ENCODE data around the gene HAGH. TPM values are rescaled to one million over a fixed set of nuclear protein-coding genes. Genes with fewer than 3 reads are reported as not detected.

The HAGH gene
- total RNA-seq, 6 experiments from 2014 or later = 77.9 to 161 (median 143) TPM

DNA sequence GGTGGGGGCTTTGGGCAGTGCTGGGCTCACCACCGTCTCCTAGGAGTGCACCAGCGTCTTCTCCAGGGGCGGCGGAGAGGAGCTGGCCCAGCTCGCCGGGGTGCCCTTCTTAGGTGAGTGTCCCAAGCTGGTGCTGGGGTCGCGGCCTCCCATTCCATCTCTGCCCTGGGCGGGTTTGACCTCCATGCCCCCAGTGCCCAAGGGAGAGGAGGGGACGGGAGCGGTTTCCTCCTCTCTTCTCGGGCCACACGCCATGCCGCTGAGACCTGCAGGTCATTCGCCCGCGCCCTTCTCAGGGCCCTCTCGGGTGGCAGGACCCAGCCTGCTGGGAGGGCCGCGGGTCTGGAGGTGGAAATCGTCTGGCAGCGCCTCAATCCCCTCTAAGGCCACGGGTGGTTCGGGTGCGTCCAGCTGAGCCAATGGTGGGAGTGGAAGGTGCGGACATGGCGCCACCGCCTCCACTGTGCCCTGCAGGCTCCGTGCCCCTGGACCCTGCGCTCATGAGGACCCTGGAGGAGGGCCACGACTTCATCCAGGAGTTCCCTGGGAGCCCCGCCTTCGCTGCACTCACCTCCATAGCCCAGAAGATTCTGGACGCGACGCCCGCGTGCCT is 38.4 kb downstream of the HAGH start:
- H3K4me1 ChIP-seq = peaks cover 0 to 25% (median 9%) of the 10 kb centered on the region in 4 donors
- ATAC-seq (no peak), DNase-seq (peak in 1 of 3 donors; percentile 20)
- H3K36me3 ChIP-seq = peaks cover 0 to 14% (median 7%) of the 10 kb centered on the region in 4 donors
- H3K4me3 ChIP-seq = no peak overlapping the region
- TF ChIP-seq CTCF (IDR thresholded peaks at IDR 0.05) (no peak), POLR2A (IDR thresholded peaks at IDR 0.05) (no peak)
- intact Hi-C loops (cut with DNase I) = no loop called here
- WGBS (ENCODE audit: insufficient coverage, low coverage, low lambda C conversion rate, missing lambda C conversion rate) = no CpG with 5 or more reads among the region's 38 CpGs
- H3K9me3 ChIP-seq = no peaks in the 10 kb centered on the region
- no peak overlapping the region for H3K27ac ChIP-seq
- H3K27me3 ChIP-seq = no peaks in the 10 kb centered on the region

GRCh38 chr16:1787322-1788094 is 39.1 kb downstream of the HAGH start:
- peak in 1 of 3 donors; percentile 46 for DNase-seq
- Histone ChIP-seq H3K4me1 (peaks cover 0 to 19% (median 7%) of the 10 kb centered on the region in 4 donors), H3K9me3 (no peaks in the 10 kb centered on the region), H3K27me3 (no peaks in the 10 kb centered on the region), H3K4me3 (no peak overlapping the region), H3K27ac (no peak overlapping the region), H3K36me3 (peaks cover 0 to 14% (median 7%) of the 10 kb centered on the region in 4 donors)
- intact Hi-C loops (cut with DNase I) = no loop called here
- no peak for TF ChIP-seq CTCF (IDR thresholded peaks at IDR 0.05)
- TF ChIP-seq POLR2A (IDR thresholded peaks at IDR 0.05) = no peak
- WGBS (ENCODE audit: insufficient coverage, low coverage, low lambda C conversion rate, missing lambda C conversion rate) = 90% methylated on average over 2 of the region's 44 CpGs
- no peak for ATAC-seq

DNA sequence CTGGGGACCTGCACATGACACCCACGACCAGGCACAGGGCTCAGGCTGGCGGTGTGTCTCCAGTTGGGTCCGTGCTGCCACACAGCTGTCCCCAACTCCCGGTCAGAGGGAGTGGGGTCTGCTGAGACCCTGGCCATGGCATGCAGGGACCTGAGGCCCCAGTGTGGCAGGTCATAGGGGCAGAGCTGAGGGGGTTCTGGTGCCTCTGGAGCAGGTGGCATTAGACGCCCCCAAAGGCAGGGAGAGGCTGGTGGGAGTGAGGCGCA is 39.6 kb downstream of the HAGH start:
- no CpG with 5 or more reads among the region's 6 CpGs for WGBS (ENCODE audit: insufficient coverage, low coverage, low lambda C conversion rate, missing lambda C conversion rate)
- Histone ChIP-seq H3K4me3 (no peak overlapping the region), H3K27ac (no peak overlapping the region), H3K9me3 (no peaks in the 10 kb centered on the region), H3K4me1 (peaks cover 0 to 14% (median 4%) of the 10 kb centered on the region in 4 donors), H3K27me3 (no peaks in the 10 kb centered on the region), H3K36me3 (peaks cover 0 to 14% (median 7%) of the 10 kb centered on the region in 4 donors)
- DNase-seq (no peak), ATAC-seq (no peak)
- TF ChIP-seq POLR2A (IDR thresholded peaks at IDR 0.05) (no peak), CTCF (IDR thresholded peaks at IDR 0.05) (no peak)
- intact Hi-C loops (cut with DNase I) = no loop called here

GRCh38 chr16:1786242-1787055 is 40.2 kb downstream of the HAGH start:
- ATAC-seq (no peak), DNase-seq (peak; percentile 19 to 56 (median 46))
- WGBS (ENCODE audit: insufficient coverage, low coverage, low lambda C conversion rate, missing lambda C conversion rate) = 91% methylated on average over 8 of the region's 51 CpGs
- H3K36me3 ChIP-seq = peaks cover 0 to 14% (median 7%) of the 10 kb centered on the region in 4 donors
- no peaks in the 10 kb centered on the region for H3K9me3 ChIP-seq
- peaks cover 0 to 12% (median 5%) of the 10 kb centered on the region in 4 donors for H3K4me1 ChIP-seq
- H3K27ac ChIP-seq = no peak overlapping the region
- intact Hi-C loops (cut with DNase I) = no loop called here
- H3K27me3 ChIP-seq = no peaks in the 10 kb centered on the region
- no peak for TF ChIP-seq CTCF (IDR thresholded peaks at IDR 0.05)
- TF ChIP-seq POLR2A (IDR thresholded peaks at IDR 0.05) = no peak
- H3K4me3 ChIP-seq = no peak overlapping the region

All from right lobe of liver (tissue), 6 donors.